HCT116 (cell line): ENCODE results near the gene RASA2. TPM values are rescaled to one million over a fixed set of nuclear protein-coding genes. Genes with fewer than 3 reads are reported as not detected.

ENCODE experiments used
- ATAC-seq: fragments of 200-7000 bp; cut with Tn5 transposase; 2 replicates; pipeline ENCODE4 v1.9.1; 2020; ENCODE audit warnings: mild to moderate bottlenecking, moderate library complexity
- BruUV-seq: library from RNA; stranded (reverse); fragments of 400-500 nt; replicated peaks from 2 replicates; lab custom pipeline; 2021; lab: Mats Ljungman, UMichigan
- CTCF ChIA-PET: fragments of 300-600 bp; sonication (Branson Sonifier 250); formaldehyde crosslinking; loops from one replicate; lab custom pipeline; 2021; ENCODE audit warnings: antibody characterized with exemption; lab: Charles Lee
- POLR2A ChIA-PET: fragments of 300-600, 350-600 bp; sonication (Branson Sonifier 250); formaldehyde crosslinking; loops from one replicate; lab custom pipeline; 2021; ENCODE audit warnings: antibody characterized with exemption; lab: Charles Lee
- RAD21 ChIA-PET, 2 experiments: fragments of 300-600 bp; sonication (Branson Sonifier 250); formaldehyde crosslinking; loops; one replicate each; lab custom pipeline; 2023; ENCODE audit warnings: low total read pairs in 2 of 2; ENCODE audit not compliant: uncharacterized antibody in 2 of 2, unreplicated experiment in 2 of 2, low non-redundant PET in 1 of 2; lab: Charles Lee
- DNase-seq: peaks from one replicate; pipeline ENCODE4 v3.0.0-alpha.2; 2010; ENCODE audit warnings: low read depth, low spot score
- H2AFZ ChIP-seq: fragments of 200-600 bp; shearing (Covaris generic), sonication (generic); 2 replicates; pipeline ENCODE4 v1.6.1; 2017; ENCODE audit warnings: low read depth, mixed run types, mixed read lengths, antibody characterized with exemption, low read length; ENCODE audit not compliant: poor library complexity, severe bottlenecking
- H3K27ac ChIP-seq: 2 replicates; pipeline ENCODE4 v1.5.1; 2012; ENCODE audit warnings: low read depth, low read length
- H3K27me3 ChIP-seq: fragments of 200-600 bp; sonication (generic); 2 replicates; pipeline ENCODE4 v1.6.1; 2016; ENCODE audit warnings: mixed run types, low read length, mixed read lengths; ENCODE audit not compliant: insufficient read depth
- H3K36me3 ChIP-seq, 2 experiments: fragments of 200-500 bp in 1 of 2; fragments of 200-600 bp in 1 of 2; sonication (Bioruptor generic) in 1 of 2; sonication (generic) in 1 of 2; 2 replicates each; pipeline versions ENCODE4 v1.5.1 to v1.6.1; 2014 to 2016; ENCODE audit warnings: low read length in 2 of 2, inconsistent platforms in 1 of 2, mixed read lengths in 1 of 2, mixed run types in 1 of 2; ENCODE audit not compliant: insufficient read depth in 2 of 2, control insufficient read depth in 1 of 2
- H3K4me1 ChIP-seq, 2 experiments: fragments of 200-600 bp in 1 of 2; sonication (generic) in 1 of 2; 2 replicates each; pipeline versions ENCODE4 v1.5.1 to v1.6.1; 2012 to 2017; ENCODE audit warnings: low read length in 2 of 2, inconsistent platforms in 1 of 2, mild to moderate bottlenecking in 1 of 2, mixed read lengths in 1 of 2, mixed run types in 1 of 2, moderate library complexity in 1 of 2; ENCODE audit not compliant: insufficient read depth in 2 of 2, control insufficient read depth in 1 of 2
- H3K4me2 ChIP-seq: fragments of 200-600 bp; sonication (generic); 2 replicates; pipeline ENCODE4 v1.6.1; 2017; ENCODE audit warnings: mixed run types, low read length, mixed read lengths
- H3K4me3 ChIP-seq, 2 experiments: fragments of 200-600 bp in 1 of 2; sonication (generic) in 1 of 2; replicated peaks in 1 of 2; 2 replicates each; pipeline ENCODE4 v1.5.1; 2011 to 2016; ENCODE audit warnings: low read length in 2 of 2, control low read depth in 1 of 2, low read depth in 1 of 2, mild to moderate bottlenecking in 1 of 2, mixed read lengths in 1 of 2, mixed run types in 1 of 2
- H3K79me2 ChIP-seq: fragments of 200-600 bp; sonication (generic); 2 replicates; pipeline ENCODE4 v1.6.1; 2017; ENCODE audit warnings: mild to moderate bottlenecking, mixed run types, low read length, moderate library complexity, mixed read lengths; ENCODE audit not compliant: insufficient read depth
- H3K9ac ChIP-seq: fragments of 200-600 bp; sonication (generic); 2 replicates; pipeline ENCODE4 v1.6.1; 2016; ENCODE audit warnings: low read length, mixed read lengths
- H3K9me2 ChIP-seq: fragments of 200-600 bp; sonication (generic), shearing (Covaris generic); 2 replicates; pipeline ENCODE4 v1.6.1; 2017; ENCODE audit warnings: mixed run types, mild to moderate bottlenecking, moderate library complexity; ENCODE audit not compliant: insufficient read depth
- H3K9me3 ChIP-seq, 2 experiments: fragments of 200-500 bp in 1 of 2; fragments of 200-600 bp in 1 of 2; sonication (Bioruptor generic) in 1 of 2; sonication (generic) in 1 of 2; 2 replicates each; pipeline ENCODE4 v1.6.1; 2014 to 2017; ENCODE audit warnings: low read length in 2 of 2, mixed read lengths in 2 of 2, inconsistent platforms in 1 of 2, low read depth in 1 of 2, mild to moderate bottlenecking in 1 of 2, mixed run types in 1 of 2, moderate library complexity in 1 of 2; ENCODE audit not compliant: control insufficient read depth in 1 of 2, insufficient read depth in 1 of 2
- H4K20me1 ChIP-seq: fragments of 200-600 bp; sonication (generic), shearing (Covaris generic); 2 replicates; pipeline ENCODE4 v1.6.1; 2017; ENCODE audit warnings: mixed run types, mild to moderate bottlenecking, moderate library complexity; ENCODE audit not compliant: insufficient read depth
- CBX3 ChIP-seq: IDR thresholded peaks from 2 replicates; pipeline ENCODE4 v1.6.1; 2012; ENCODE audit warnings: low read depth
- CEBPB ChIP-seq: IDR thresholded peaks from 2 replicates; pipeline ENCODE4 v1.6.1; 2012; ENCODE audit warnings: low read depth
- EGR1 ChIP-seq: IDR thresholded peaks from 2 replicates; pipeline ENCODE4 v1.6.1; 2012; ENCODE audit warnings: low read depth
- EZH2 ChIP-seq: fragments of 200-600 bp; sonication (generic); IDR thresholded peaks from 2 replicates; pipeline ENCODE4 v1.6.1; 2017; ENCODE audit warnings: antibody characterized with exemption, mixed run types
- EZH2phosphoT487 ChIP-seq: fragments of 200-600 bp; IDR thresholded peaks from 2 replicates; pipeline ENCODE4 v1.6.1; 2018; ENCODE audit warnings: antibody characterized with exemption, borderline replicate concordance
- JUND ChIP-seq: IDR thresholded peaks from 2 replicates; pipeline ENCODE4 v1.6.1; 2012
- POLR2AphosphoS5 ChIP-seq: IDR thresholded peaks from 2 replicates; pipeline ENCODE4 v1.6.1; 2011; ENCODE audit warnings: mild to moderate bottlenecking, low read depth, low read length, moderate library complexity
- YY1 ChIP-seq: IDR thresholded peaks from 2 replicates; pipeline ENCODE4 v1.6.1; 2011; ENCODE audit warnings: low read length, low read depth, moderate library complexity, mild to moderate bottlenecking; ENCODE audit not compliant: insufficient replicate concordance; ENCODE audit errors: extremely low read depth
- ZNF274 ChIP-seq: fragments of 200-500 bp; sonication (Bioruptor generic); IDR thresholded peaks from 2 replicates; pipeline ENCODE4 v1.6.1; 2014; ENCODE audit warnings: mild to moderate bottlenecking, low read depth, low read length, inconsistent platforms
- intact Hi-C: fragments of 100-400 bp; cut with micrococcal nuclease; formaldehyde crosslinking; loops from 2 replicates; pipeline ENCODE4 v1.10.0; 2022
- total RNA-seq: library from RNA; stranded (reverse); gene quantifications from one replicate; pipeline ENCODE4 v1.2.1, GENCODE V29; 2021; ENCODE audit not compliant: unreplicated experiment
- TF ChIP-seq, protein P1 (sequence below): IDR thresholded peaks from 2 replicates; pipeline ENCODE4 v1.6.1; 2012; ENCODE audit warnings: low read depth
- TF ChIP-seq, protein P2 (sequence below): IDR thresholded peaks from 2 replicates; pipeline ENCODE4 v1.6.1; 2012
- TF ChIP-seq, protein P3 (sequence below): IDR thresholded peaks from 2 replicates; pipeline ENCODE4 v1.6.1; 2011; ENCODE audit warnings: mild to moderate bottlenecking, low read length, moderate library complexity; ENCODE audit not compliant: insufficient replicate concordance; ENCODE audit errors: extremely low read depth
- TF ChIP-seq, protein P4 (sequence below), 3 experiments: fragments of 200-600 bp in 1 of 3; sonication (generic) in 1 of 3; IDR thresholded peaks in 2 of 3; conservative IDR thresholded peaks in 1 of 3; 2 replicates each; pipeline ENCODE4 v1.5.1; 2012 to 2017; ENCODE audit warnings: low read depth in 2 of 3, low read length in 2 of 3, antibody characterized with exemption in 1 of 3, borderline replicate concordance in 1 of 3, control low read depth in 1 of 3, mild to moderate bottlenecking in 1 of 3, mixed read lengths in 1 of 3, mixed run types in 1 of 3, moderate library complexity in 1 of 3; ENCODE audit not compliant: insufficient read depth in 1 of 3

The RASA2 gene
- total RNA-seq, 1 experiment from 2014 or later = 12.8 TPM

DNA sequence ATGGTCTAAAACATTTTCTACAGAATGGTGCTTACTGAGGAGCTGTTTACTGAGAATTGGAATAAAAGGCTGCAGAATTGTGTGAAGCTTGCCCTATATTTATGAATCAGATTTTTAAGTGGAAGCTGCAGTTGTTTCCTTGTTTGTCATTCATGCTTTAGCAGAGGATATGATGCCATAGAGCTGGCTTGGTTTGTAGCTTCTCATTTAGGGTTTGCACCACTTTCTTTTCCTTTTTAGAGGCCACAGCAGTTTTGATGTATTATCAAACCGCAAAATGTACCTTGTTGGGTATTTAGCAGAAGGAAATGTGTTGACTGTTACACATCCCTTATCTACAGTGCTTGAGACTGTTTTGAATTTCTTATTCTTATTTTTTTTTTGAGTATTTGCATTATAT, 66.2 kb downstream of the RASA2 start (continued):
- TF ChIP-seq, protein P1, sequence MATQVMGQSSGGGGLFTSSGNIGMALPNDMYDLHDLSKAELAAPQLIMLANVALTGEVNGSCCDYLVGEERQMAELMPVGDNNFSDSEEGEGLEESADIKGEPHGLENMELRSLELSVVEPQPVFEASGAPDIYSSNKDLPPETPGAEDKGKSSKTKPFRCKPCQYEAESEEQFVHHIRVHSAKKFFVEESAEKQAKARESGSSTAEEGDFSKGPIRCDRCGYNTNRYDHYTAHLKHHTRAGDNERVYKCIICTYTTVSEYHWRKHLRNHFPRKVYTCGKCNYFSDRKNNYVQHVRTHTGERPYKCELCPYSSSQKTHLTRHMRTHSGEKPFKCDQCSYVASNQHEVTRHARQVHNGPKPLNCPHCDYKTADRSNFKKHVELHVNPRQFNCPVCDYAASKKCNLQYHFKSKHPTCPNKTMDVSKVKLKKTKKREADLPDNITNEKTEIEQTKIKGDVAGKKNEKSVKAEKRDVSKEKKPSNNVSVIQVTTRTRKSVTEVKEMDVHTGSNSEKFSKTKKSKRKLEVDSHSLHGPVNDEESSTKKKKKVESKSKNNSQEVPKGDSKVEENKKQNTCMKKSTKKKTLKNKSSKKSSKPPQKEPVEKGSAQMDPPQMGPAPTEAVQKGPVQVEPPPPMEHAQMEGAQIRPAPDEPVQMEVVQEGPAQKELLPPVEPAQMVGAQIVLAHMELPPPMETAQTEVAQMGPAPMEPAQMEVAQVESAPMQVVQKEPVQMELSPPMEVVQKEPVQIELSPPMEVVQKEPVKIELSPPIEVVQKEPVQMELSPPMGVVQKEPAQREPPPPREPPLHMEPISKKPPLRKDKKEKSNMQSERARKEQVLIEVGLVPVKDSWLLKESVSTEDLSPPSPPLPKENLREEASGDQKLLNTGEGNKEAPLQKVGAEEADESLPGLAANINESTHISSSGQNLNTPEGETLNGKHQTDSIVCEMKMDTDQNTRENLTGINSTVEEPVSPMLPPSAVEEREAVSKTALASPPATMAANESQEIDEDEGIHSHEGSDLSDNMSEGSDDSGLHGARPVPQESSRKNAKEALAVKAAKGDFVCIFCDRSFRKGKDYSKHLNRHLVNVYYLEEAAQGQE = no peak
- TF ChIP-seq CEBPB (no peak), EZH2phosphoT487 (no peak), EGR1 (no peak), CBX3 (no peak), EZH2 (no peak)
- TF ChIP-seq, all 23 proteins: peak for 0

DNA sequence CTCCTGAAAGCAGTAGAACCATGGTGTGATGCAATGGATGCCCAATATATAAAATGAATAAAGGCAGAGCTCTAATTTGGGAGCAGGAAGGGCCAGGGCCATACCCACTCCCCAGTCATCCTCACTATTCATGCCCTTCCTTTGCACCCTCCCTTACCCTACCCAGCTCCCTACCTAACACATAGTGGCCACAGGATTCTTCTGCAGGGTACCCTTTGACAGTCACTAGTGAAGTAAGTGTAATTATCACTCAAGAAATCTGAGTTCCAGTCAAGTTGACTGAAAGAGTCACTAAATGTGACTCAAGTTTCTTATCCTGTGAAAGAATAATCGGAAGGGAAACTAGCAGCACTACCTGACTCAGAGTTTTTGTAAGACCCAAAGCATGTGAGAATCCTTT, 69.2 kb downstream of the RASA2 start:
- POLR2A ChIA-PET = no interaction called here
- intact Hi-C loops = no loop called here
- BruUV-seq = no TSS peak
- Histone ChIP-seq H4K20me1 (no peaks in the 10 kb centered on the region), H3K27me3 (no peaks in the 10 kb centered on the region), H3K9me2 (no peaks in the 10 kb centered on the region), H3K36me3 (peaks cover 0 to 2% of the 10 kb centered on the region in 2 experiments; a peak in 1 of 4 replicates), H2AFZ (no peak overlapping the region), H3K9me3 (no peaks in the 10 kb centered on the region), H3K4me1 (no peaks in the 10 kb centered on the region), H3K9ac (no peak overlapping the region), H3K27ac (no peak overlapping the region), H3K79me2 (no peaks in the 10 kb centered on the region), H3K4me3 (no peak overlapping the region), H3K4me2 (no peak overlapping the region)
- no peak for DNase-seq
- RAD21 ChIA-PET = no interaction called here
- CTCF ChIA-PET = no interaction called here
- no peak for ATAC-seq
- TF ChIP-seq ZNF274 = no peak
- no peak for TF ChIP-seq POLR2AphosphoS5
- TF ChIP-seq, protein P2, sequence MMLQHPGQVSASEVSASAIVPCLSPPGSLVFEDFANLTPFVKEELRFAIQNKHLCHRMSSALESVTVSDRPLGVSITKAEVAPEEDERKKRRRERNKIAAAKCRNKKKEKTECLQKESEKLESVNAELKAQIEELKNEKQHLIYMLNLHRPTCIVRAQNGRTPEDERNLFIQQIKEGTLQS = no peak
- TF ChIP-seq, protein P3, sequence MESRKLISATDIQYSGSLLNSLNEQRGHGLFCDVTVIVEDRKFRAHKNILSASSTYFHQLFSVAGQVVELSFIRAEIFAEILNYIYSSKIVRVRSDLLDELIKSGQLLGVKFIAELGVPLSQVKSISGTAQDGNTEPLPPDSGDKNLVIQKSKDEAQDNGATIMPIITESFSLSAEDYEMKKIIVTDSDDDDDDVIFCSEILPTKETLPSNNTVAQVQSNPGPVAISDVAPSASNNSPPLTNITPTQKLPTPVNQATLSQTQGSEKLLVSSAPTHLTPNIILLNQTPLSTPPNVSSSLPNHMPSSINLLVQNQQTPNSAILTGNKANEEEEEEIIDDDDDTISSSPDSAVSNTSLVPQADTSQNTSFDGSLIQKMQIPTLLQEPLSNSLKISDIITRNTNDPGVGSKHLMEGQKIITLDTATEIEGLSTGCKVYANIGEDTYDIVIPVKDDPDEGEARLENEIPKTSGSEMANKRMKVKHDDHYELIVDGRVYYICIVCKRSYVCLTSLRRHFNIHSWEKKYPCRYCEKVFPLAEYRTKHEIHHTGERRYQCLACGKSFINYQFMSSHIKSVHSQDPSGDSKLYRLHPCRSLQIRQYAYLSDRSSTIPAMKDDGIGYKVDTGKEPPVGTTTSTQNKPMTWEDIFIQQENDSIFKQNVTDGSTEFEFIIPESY = no peak
- no peak for TF ChIP-seq JUND
- TF ChIP-seq, protein P4, sequence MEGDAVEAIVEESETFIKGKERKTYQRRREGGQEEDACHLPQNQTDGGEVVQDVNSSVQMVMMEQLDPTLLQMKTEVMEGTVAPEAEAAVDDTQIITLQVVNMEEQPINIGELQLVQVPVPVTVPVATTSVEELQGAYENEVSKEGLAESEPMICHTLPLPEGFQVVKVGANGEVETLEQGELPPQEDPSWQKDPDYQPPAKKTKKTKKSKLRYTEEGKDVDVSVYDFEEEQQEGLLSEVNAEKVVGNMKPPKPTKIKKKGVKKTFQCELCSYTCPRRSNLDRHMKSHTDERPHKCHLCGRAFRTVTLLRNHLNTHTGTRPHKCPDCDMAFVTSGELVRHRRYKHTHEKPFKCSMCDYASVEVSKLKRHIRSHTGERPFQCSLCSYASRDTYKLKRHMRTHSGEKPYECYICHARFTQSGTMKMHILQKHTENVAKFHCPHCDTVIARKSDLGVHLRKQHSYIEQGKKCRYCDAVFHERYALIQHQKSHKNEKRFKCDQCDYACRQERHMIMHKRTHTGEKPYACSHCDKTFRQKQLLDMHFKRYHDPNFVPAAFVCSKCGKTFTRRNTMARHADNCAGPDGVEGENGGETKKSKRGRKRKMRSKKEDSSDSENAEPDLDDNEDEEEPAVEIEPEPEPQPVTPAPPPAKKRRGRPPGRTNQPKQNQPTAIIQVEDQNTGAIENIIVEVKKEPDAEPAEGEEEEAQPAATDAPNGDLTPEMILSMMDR (IDR thresholded peaks at IDR 0.05 in 2 of 3, conservative IDR thresholded peaks at IDR 0.05 in 1 of 3; ENCODE audit: borderline replicate concordance in 1 of 3, insufficient read depth in 1 of 3, low read depth in 2 of 3, low read length in 2 of 3) = no peak
- no peak for TF ChIP-seq EZH2phosphoT487
- TF ChIP-seq YY1 = no peak
